Caki2 (cell line): Measurements from ENCODE around the gene KBTBD4. TPM values are rescaled to one million over a fixed set of nuclear protein-coding genes. Genes with fewer than 3 reads are reported as not detected.
"Not testable (repeated sequence)": the region's sequence is repeated elsewhere in the genome, so short reads cannot be mapped to it uniquely, and the experiment has no call there.

Experiments
- DNase-seq: peaks from one replicate; pipeline ENCODE4 v3.0.0-alpha.2; 2015; ENCODE audit warnings: low read depth
- in situ Hi-C: cut with HindIII; loops from 2 replicates; pipeline ENCODE4 v1.10.0; 2016; ENCODE audit warnings: low sequenced_read_pairs, low pct_unique_long_range_greater_than_20kb, mixed read lengths
- total RNA-seq: library from RNA; depleted of rRNA; stranded (reverse); fragments of >200 nt; shearing (Covaris generic); gene quantifications from 2 replicates; pipeline ENCODE4 v1.2.3, GENCODE V29; 2014; ENCODE audit warnings: low replicate concordance

The KBTBD4 gene
- total RNA-seq, 1 experiment from 2014 or later = 33.6 TPM

- no peak for DNase-seq
- in situ Hi-C loops = no loop called here
These were observed 12.5 kb downstream of the KBTBD4 start for GRCh38 chr11:47566149-47566698.

GRCh38 chr11:47565340-47566148 is 13.2 kb downstream of the KBTBD4 start, which contains the start of gene PTPMT1:
Gene PTPMT1, plus strand, starts transcription at chr11:47565599. Its CDS starts 24 bp downstream, at chr11:47565623.
- in situ Hi-C loops = no loop called here
- DNase-seq = peak; percentile 61

- in situ Hi-C loops = no loop called here
- no peak for DNase-seq
These were observed 13.8 kb downstream of the KBTBD4 start for GRCh38 chr11:47564933-47565339.

GRCh38 chr11:47564366-47564765 is 14.4 kb downstream of the KBTBD4 start:
- in situ Hi-C loops, DNase-seq: not testable (repeated sequence)

- DNase-seq, in situ Hi-C loops: not testable (repeated sequence)
These were observed 16.4 kb downstream of the KBTBD4 start for GRCh38 chr11:47562393-47562792.

- in situ Hi-C loops = no loop called here
These were observed 18.3 kb downstream of the KBTBD4 start for GRCh38 chr11:47560426-47560825.

GRCh38 chr11:47558695-47559094 is 20.1 kb downstream of the KBTBD4 start:
- in situ Hi-C loops = no loop called here
- DNase-seq = no peak

More at GRCh38 chr11:47560426-47560825, 18.3 kb downstream of the KBTBD4 start:
- no peak for DNase-seq

- DNase-seq, in situ Hi-C loops: not testable (repeated sequence)
These were observed 21.8 kb downstream of the KBTBD4 start for GRCh38 chr11:47557004-47557403.

GRCh38 chr11:47553406-47553743 is 25.4 kb downstream of the KBTBD4 start:
- no peak for DNase-seq
- in situ Hi-C loops = no loop called here

GRCh38 chr11:47552566-47553405 is 26.0 kb downstream of the KBTBD4 start, which contains the start of gene CELF1:
Gene CELF1, minus strand, starts transcription at chr11:47553132. Its CDS starts 53,609 bp downstream, at chr11:47499523.
- in situ Hi-C loops = no loop called here

GRCh38 chr11:47552056-47552565 is 26.7 kb downstream of the KBTBD4 start:
- peak; percentile 25 for DNase-seq

More at GRCh38 chr11:47552566-47553405, 26.0 kb downstream of the KBTBD4 start, which contains the start of gene CELF1:
- DNase-seq = peak; percentile 83

GRCh38 chr11:47551086-47551485 is 27.7 kb downstream of the KBTBD4 start:
- DNase-seq = peak; percentile 36

More at GRCh38 chr11:47552056-47552565, 26.7 kb downstream of the KBTBD4 start:
- in situ Hi-C loops = no loop called here

GRCh38 chr11:47550288-47551047 is 28.3 kb downstream of the KBTBD4 start:
- in situ Hi-C loops = no loop called here
- no peak for DNase-seq

More at GRCh38 chr11:47551086-47551485, 27.7 kb downstream of the KBTBD4 start:
- in situ Hi-C loops = no loop called here

GRCh38 chr11:47546274-47546673 is 32.5 kb downstream of the KBTBD4 start:
- in situ Hi-C loops, DNase-seq: not testable (repeated sequence)

- in situ Hi-C loops = no loop called here
- DNase-seq = no peak
These were observed 33.5 kb downstream of the KBTBD4 start for GRCh38 chr11:47545298-47545697.

- in situ Hi-C loops = no loop called here
- DNase-seq = no peak
These were observed 37.7 kb downstream of the KBTBD4 start for GRCh38 chr11:47541070-47541469.

- in situ Hi-C loops = no loop called here
- no peak for DNase-seq
These were observed 39.1 kb downstream of the KBTBD4 start for GRCh38 chr11:47539681-47540039.
